ENCODE results near the gene SPOCK1.

The SPOCK1 gene

GRCh38 chr5:137498301-137498735 is 808 bp downstream of the SPOCK1 start:
- no peak overlapping the region for H3K27ac Mint-ChIP-seq
- no peaks in the 10 kb centered on the region for H3K36me3 Mint-ChIP-seq (ENCODE audit: low read depth)
- no peak for TF ChIP-seq CTCF (IDR thresholded peaks at IDR 0.05; ENCODE audit: unreplicated experiment in 3 of 3)
- peaks cover 15% of the 10 kb centered on the region for H3K4me1 Mint-ChIP-seq
- no peaks in the 10 kb centered on the region for H3K9me3 Mint-ChIP-seq
- peaks cover 40% of the 10 kb centered on the region for H3K27me3 Mint-ChIP-seq (ENCODE audit: low read depth)
- peak overlapping the region; percentile 77 to 84 (median 79) for H3K4me3 Mint-ChIP-seq

DNA sequence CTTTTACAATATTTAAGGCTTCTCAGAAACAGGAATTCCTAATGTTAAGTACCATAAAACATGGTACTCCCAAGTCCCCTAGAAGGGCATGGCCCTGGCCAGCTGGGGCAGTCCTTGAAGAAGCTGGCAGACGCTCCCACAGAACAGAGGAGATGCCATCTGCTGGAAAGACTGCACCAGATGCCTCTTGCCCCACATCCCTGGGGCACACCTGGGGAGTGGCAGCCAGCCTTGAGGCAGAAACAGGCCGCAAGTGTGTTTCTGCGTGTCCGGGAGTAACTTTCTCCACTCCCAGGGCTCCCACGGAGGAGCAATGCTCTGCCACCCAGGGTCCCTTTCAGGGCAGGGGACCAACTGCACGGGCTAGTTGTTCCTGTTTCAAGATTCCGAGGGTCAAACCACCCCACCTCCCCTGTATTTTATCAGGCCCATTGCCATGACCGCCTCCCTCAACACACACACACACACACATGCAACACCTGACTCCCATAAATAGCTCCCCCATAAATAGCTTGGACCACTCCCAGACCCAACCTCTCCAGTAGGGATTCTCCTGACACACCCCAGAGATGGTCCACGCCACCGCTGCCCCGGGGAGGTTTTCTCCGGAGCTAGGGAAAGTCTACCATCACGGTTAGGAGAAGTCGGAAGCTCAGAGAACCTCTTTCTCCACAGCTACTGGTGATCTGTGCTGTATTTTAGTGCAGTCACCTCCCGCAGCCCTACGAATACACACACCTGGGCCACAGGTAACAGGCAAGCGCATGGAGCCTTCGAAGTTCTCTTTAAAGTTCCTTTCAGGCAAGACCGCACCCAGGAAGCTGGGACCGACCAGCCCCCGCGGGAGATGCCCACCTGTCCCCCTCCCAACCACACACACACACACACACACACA is 1.5 kb downstream of the SPOCK1 start:
- H3K27ac Mint-ChIP-seq, result peak overlapping the region in 1 of 3 experiments; percentile 50
- no peak for TF ChIP-seq CTCF (IDR thresholded peaks at IDR 0.05; ENCODE audit: unreplicated experiment in 3 of 3)
- peak overlapping the region; percentile 77 to 84 (median 79) for H3K4me3 Mint-ChIP-seq
- peaks cover 15% of the 10 kb centered on the region for H3K4me1 Mint-ChIP-seq
- H3K27me3 Mint-ChIP-seq (ENCODE audit: low read depth), result peaks cover 40% of the 10 kb centered on the region
- H3K9me3 Mint-ChIP-seq, result no peaks in the 10 kb centered on the region
- H3K36me3 Mint-ChIP-seq (ENCODE audit: low read depth), result no peaks in the 10 kb centered on the region

GRCh38 chr5:137496919-137497318 is 2.2 kb downstream of the SPOCK1 start:
- Mint-ChIP-seq H3K4me1 (peaks cover 15% of the 10 kb centered on the region), H3K4me3 (peak overlapping the region; percentile 61 to 84 (median 80)), H3K27ac (peak overlapping the region in 2 of 3 experiments; percentile 45 to 50), H3K9me3 (no peaks in the 10 kb centered on the region), H3K27me3 (ENCODE audit: low read depth) (peaks cover 43% of the 10 kb centered on the region), H3K36me3 (ENCODE audit: low read depth) (no peaks in the 10 kb centered on the region)
- no peak for TF ChIP-seq CTCF (IDR thresholded peaks at IDR 0.05; ENCODE audit: unreplicated experiment in 3 of 3)

DNA sequence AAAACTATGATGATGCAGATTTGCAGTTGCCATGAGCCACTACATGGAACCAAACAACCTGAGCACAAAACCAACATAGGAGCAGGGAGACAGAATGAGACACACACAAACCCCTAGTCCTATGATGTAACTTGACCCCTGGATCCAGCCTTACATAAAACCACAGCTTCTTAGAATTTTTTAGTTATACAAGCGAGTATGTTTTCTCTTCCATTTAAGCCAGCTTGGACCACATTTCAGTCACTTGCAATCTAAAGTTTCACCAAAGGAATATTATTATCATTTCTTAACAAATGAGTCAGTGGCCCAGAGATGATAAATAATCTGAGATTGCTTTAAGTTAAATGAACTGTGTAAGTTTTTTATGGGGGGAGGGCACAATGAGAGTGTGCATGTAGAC is 6.8 kb downstream of the SPOCK1 start:
- Mint-ChIP-seq H3K27me3 (ENCODE audit: low read depth) (peaks cover 29% of the 10 kb centered on the region), H3K4me1 (peaks cover 11% of the 10 kb centered on the region), H3K4me3 (no peak overlapping the region), H3K27ac (no peak overlapping the region), H3K9me3 (no peaks in the 10 kb centered on the region), H3K36me3 (ENCODE audit: low read depth) (no peaks in the 10 kb centered on the region)
- no peak for TF ChIP-seq CTCF (IDR thresholded peaks at IDR 0.05; ENCODE audit: unreplicated experiment in 3 of 3)

- Mint-ChIP-seq H3K4me1 (peaks cover under 1% of the 10 kb centered on the region), H3K27ac (no peak overlapping the region), H3K9me3 (no peaks in the 10 kb centered on the region), H3K36me3 (ENCODE audit: low read depth) (no peaks in the 10 kb centered on the region), H3K4me3 (no peak overlapping the region), H3K27me3 (ENCODE audit: low read depth) (peaks cover 17% of the 10 kb centered on the region)
- TF ChIP-seq CTCF (IDR thresholded peaks at IDR 0.05; ENCODE audit: unreplicated experiment in 3 of 3), result no peak
Observed at GRCh38 chr5:137491121-137491520, 8.0 kb downstream of the SPOCK1 start.

GRCh38 chr5:137490591-137490990 is 8.5 kb downstream of the SPOCK1 start:
- Mint-ChIP-seq H3K4me3 (no peak overlapping the region), H3K27ac (no peak overlapping the region)
- no peak for TF ChIP-seq CTCF (IDR thresholded peaks at IDR 0.05; ENCODE audit: unreplicated experiment in 3 of 3)

More at GRCh38 chr5:137490591-137490990, 8.5 kb downstream of the SPOCK1 start:
- H3K36me3 Mint-ChIP-seq (ENCODE audit: low read depth), result no peaks in the 10 kb centered on the region
- no peaks in the 10 kb centered on the region for H3K9me3 Mint-ChIP-seq
- no peaks in the 10 kb centered on the region for H3K4me1 Mint-ChIP-seq
- H3K27me3 Mint-ChIP-seq (ENCODE audit: low read depth), result peaks cover 15% of the 10 kb centered on the region
